ENCODE data around the gene ABLIM3.

Gene ABLIM3

GRCh38 chr5:149127394-149127955, 13.8 kb upstream of the ABLIM3 start:
- Mint-ChIP-seq H3K27ac (no peak overlapping the region), H3K36me3 (no peaks in the 10 kb centered on the region), H3K4me1 (no peaks in the 10 kb centered on the region), H3K9me3 (no peaks in the 10 kb centered on the region), H3K4me3 (no peak overlapping the region)
- DNase-seq (ENCODE audit: low spot score in 2 of 2) (no peak), ATAC-seq (no peak)

- no peaks in the 10 kb centered on the region for H3K36me3 Mint-ChIP-seq
- H3K9me3 Mint-ChIP-seq: no peaks in the 10 kb centered on the region
- H3K4me3 Mint-ChIP-seq: no peak overlapping the region
- ATAC-seq: peak; percentile 49
- no peaks in the 10 kb centered on the region for H3K4me1 Mint-ChIP-seq
- DNase-seq (ENCODE audit: low spot score in 2 of 2): no peak
- H3K27ac Mint-ChIP-seq: no peak overlapping the region
These were observed 13.0 kb upstream of the ABLIM3 start for GRCh38 chr5:149128023-149128875.

GRCh38 chr5:149129181-149129580, 12.1 kb upstream of the ABLIM3 start:
- Mint-ChIP-seq H3K4me3 (no peak overlapping the region), H3K4me1 (no peaks in the 10 kb centered on the region), H3K36me3 (no peaks in the 10 kb centered on the region)

GRCh38 chr5:149130121-149130914, 11.0 kb upstream of the ABLIM3 start:
- Mint-ChIP-seq H3K9me3 (no peaks in the 10 kb centered on the region), H3K27ac (no peak overlapping the region), H3K4me1 (no peaks in the 10 kb centered on the region), H3K36me3 (no peaks in the 10 kb centered on the region), H3K4me3 (no peak overlapping the region)
- ATAC-seq (no peak), DNase-seq (ENCODE audit: low spot score in 2 of 2) (no peak)

More at GRCh38 chr5:149129181-149129580, 12.1 kb upstream of the ABLIM3 start:
- Mint-ChIP-seq H3K9me3 (no peaks in the 10 kb centered on the region), H3K27ac (no peak overlapping the region)
- ATAC-seq: no peak
- DNase-seq (ENCODE audit: low spot score in 2 of 2): no peak

- no peak for ATAC-seq
- no peak for DNase-seq (ENCODE audit: low spot score in 2 of 2)
- Mint-ChIP-seq H3K27ac (no peak overlapping the region), H3K9me3 (no peaks in the 10 kb centered on the region), H3K4me1 (no peaks in the 10 kb centered on the region), H3K4me3 (no peak overlapping the region), H3K36me3 (no peaks in the 10 kb centered on the region)
These were observed 8.8 kb upstream of the ABLIM3 start for GRCh38 chr5:149132474-149132873.

- no peak overlapping the region for H3K4me3 Mint-ChIP-seq
- no peak for DNase-seq (ENCODE audit: low spot score in 2 of 2)
- no peaks in the 10 kb centered on the region for H3K36me3 Mint-ChIP-seq
- no peak overlapping the region for H3K27ac Mint-ChIP-seq
- H3K9me3 Mint-ChIP-seq: no peaks in the 10 kb centered on the region
- no peaks in the 10 kb centered on the region for H3K4me1 Mint-ChIP-seq
- peak; percentile 76 for ATAC-seq
These were observed 7.2 kb upstream of the ABLIM3 start for GRCh38 chr5:149133795-149134777.

GRCh38 chr5:149134778-149135500, 6.4 kb upstream of the ABLIM3 start:
- DNase-seq (ENCODE audit: low spot score in 2 of 2) (no peak), ATAC-seq (no peak)
- Mint-ChIP-seq H3K4me3 (no peak overlapping the region), H3K27ac (no peak overlapping the region), H3K9me3 (no peaks in the 10 kb centered on the region), H3K36me3 (no peaks in the 10 kb centered on the region), H3K4me1 (no peaks in the 10 kb centered on the region)

GRCh38 chr5:149135536-149136201, 5.6 kb upstream of the ABLIM3 start:
- H3K36me3 Mint-ChIP-seq: no peaks in the 10 kb centered on the region
- H3K27ac Mint-ChIP-seq: no peak overlapping the region
- DNase-seq (ENCODE audit: low spot score in 2 of 2) (no peak), ATAC-seq (no peak)
- H3K4me3 Mint-ChIP-seq: no peak overlapping the region
- no peaks in the 10 kb centered on the region for H3K9me3 Mint-ChIP-seq
- no peaks in the 10 kb centered on the region for H3K4me1 Mint-ChIP-seq

- no peak for DNase-seq (ENCODE audit: low spot score in 2 of 2)
- Mint-ChIP-seq H3K27ac (no peak overlapping the region), H3K36me3 (no peaks in the 10 kb centered on the region), H3K4me3 (no peak overlapping the region), H3K9me3 (no peaks in the 10 kb centered on the region), H3K4me1 (peaks cover 11% of the 10 kb centered on the region)
- no peak for ATAC-seq
These were observed 2.9 kb upstream of the ABLIM3 start for GRCh38 chr5:149138182-149138923.

- H3K4me3 Mint-ChIP-seq: peak overlapping the region; percentile 6
These were observed 893 bp upstream of the ABLIM3 start for GRCh38 chr5:149140197-149141002.

GRCh38 chr5:149141957-149142851, 911 bp downstream of the ABLIM3 start:
- no peak for DNase-seq (ENCODE audit: low spot score in 2 of 2)
- H3K36me3 Mint-ChIP-seq: no peaks in the 10 kb centered on the region
- peaks cover 11% of the 10 kb centered on the region for H3K4me1 Mint-ChIP-seq
- H3K9me3 Mint-ChIP-seq: no peaks in the 10 kb centered on the region
- no peak for ATAC-seq
- peak overlapping the region; percentile 41 for H3K4me3 Mint-ChIP-seq
- H3K27ac Mint-ChIP-seq: no peak overlapping the region

More at GRCh38 chr5:149140197-149141002, 893 bp upstream of the ABLIM3 start:
- Mint-ChIP-seq H3K36me3 (no peaks in the 10 kb centered on the region), H3K27ac (no peak overlapping the region), H3K4me1 (peaks cover 11% of the 10 kb centered on the region), H3K9me3 (no peaks in the 10 kb centered on the region)
- no peak for DNase-seq (ENCODE audit: low spot score in 2 of 2)
- ATAC-seq: no peak

GRCh38 chr5:149143470-149143869, 2.2 kb downstream of the ABLIM3 start:
- ATAC-seq: no peak
- Mint-ChIP-seq H3K4me3 (no peak overlapping the region), H3K27ac (no peak overlapping the region), H3K4me1 (peaks cover 11% of the 10 kb centered on the region), H3K36me3 (no peaks in the 10 kb centered on the region), H3K9me3 (no peaks in the 10 kb centered on the region)
- DNase-seq (ENCODE audit: low spot score in 2 of 2): no peak

Measured in stimulated activated effector memory CD8-positive, alpha-beta T cell treated with anti-CD3 and anti-CD28 coated beads, Interleukin-12 subunit alpha, Interleukin-12 subunit beta, amount 100 ng/mL, for 72 hours (primary cell).